HepG2 (cell line): ENCODE results near the gene PIK3CB. TPM values are rescaled to one million over a fixed set of nuclear protein-coding genes. Genes with fewer than 3 reads are reported as not detected.

Experiments
- DMTF1 ChIP-seq: sonication (generic); formaldehyde crosslinking; IDR thresholded peaks from 2 replicates; pipeline ENCODE4 v1.4.0; 2020; ENCODE audit warnings: mild to moderate bottlenecking, missing genetic modification reagents
- FOXK2 ChIP-seq: fragments of 450-650 bp; IDR thresholded peaks from 2 replicates; pipeline ENCODE4 v1.6.1; 2016
- MED1 ChIP-seq: sonication (generic); formaldehyde crosslinking; IDR thresholded peaks from 2 replicates; pipeline ENCODE4 v1.4.0; 2020; ENCODE audit warnings: missing genetic modification reagents
- NAIF1 ChIP-seq: sonication (generic); formaldehyde crosslinking; IDR thresholded peaks from 2 replicates; pipeline ENCODE4 v1.5.0; 2020; ENCODE audit warnings: mild to moderate bottlenecking, missing genetic modification reagents, borderline replicate concordance
- NFKB2 ChIP-seq: sonication (generic); formaldehyde crosslinking; IDR thresholded peaks from 2 replicates; pipeline ENCODE4 v1.4.0; 2020; ENCODE audit warnings: missing genetic modification reagents, borderline replicate concordance
- PITX1 ChIP-seq: sonication (generic); formaldehyde crosslinking; IDR thresholded peaks from 2 replicates; pipeline ENCODE4 v1.5.1; 2020; ENCODE audit warnings: mild to moderate bottlenecking, missing genetic modification reagents
- SIX1 ChIP-seq: sonication (generic); formaldehyde crosslinking; IDR thresholded peaks from 2 replicates; pipeline ENCODE4 v1.4.0; 2020; ENCODE audit warnings: missing genetic modification reagents, borderline replicate concordance
- SRF ChIP-seq: IDR thresholded peaks from 2 replicates; pipeline ENCODE4 v1.6.1; 2011; ENCODE audit warnings: mild to moderate bottlenecking, low read depth, low read length, moderate library complexity
- TEF ChIP-seq: sonication (generic); formaldehyde crosslinking; IDR thresholded peaks from 2 replicates; pipeline ENCODE4 v1.5.0; 2020; ENCODE audit warnings: missing genetic modification reagents
- ZNF329 ChIP-seq: sonication (generic); formaldehyde crosslinking; IDR thresholded peaks from 2 replicates; pipeline ENCODE4 v1.9.0; 2021; ENCODE audit warnings: low read depth, mild to moderate bottlenecking, missing genetic modification reagents
- ZNF337 ChIP-seq: sonication (generic); formaldehyde crosslinking; IDR thresholded peaks from 2 replicates; pipeline ENCODE4 v1.5.1; 2020; ENCODE audit warnings: missing genetic modification reagents, low read depth, mild to moderate bottlenecking, borderline replicate concordance
- ZNF616 ChIP-seq: sonication (generic); formaldehyde crosslinking; IDR thresholded peaks from 2 replicates; pipeline ENCODE4 v1.5.0; 2020; ENCODE audit warnings: low read depth, mild to moderate bottlenecking, missing genetic modification reagents
- ZNF761 ChIP-seq: sonication (generic); formaldehyde crosslinking; conservative IDR thresholded peaks from 2 replicates; pipeline ENCODE4 v1.4.0; 2020; ENCODE audit warnings: mild to moderate bottlenecking, missing genetic modification reagents
- polyA plus RNA-seq, 8 experiments: library from polyadenylated mRNA; depleted of rRNA in 3 of 8; stranded (reverse) in 7 of 8; unstranded in 1 of 8; fragments of >200 nt; fragmentation: Illumina TruSeq in 4 of 8; extraction: Trizol in 4 of 8; gene quantifications; 2 replicates each; pipeline versions ENCODE4 v1.2.1 to v1.2.3, GENCODE V29; 2011 to 2016; ENCODE audit warnings: low read depth in 4 of 8, missing spikeins in 1 of 8, mixed read lengths in 1 of 8; ENCODE audit not compliant: insufficient read depth in 1 of 8
- total RNA-seq, 5 experiments: library from RNA; depleted of rRNA; stranded (reverse); fragments of >200 nt; fragmentation: Illumina TruSeq; extraction: Trizol; gene quantifications; 2 replicates each; pipeline ENCODE4 v1.2.3, GENCODE V29; 2016; ENCODE audit warnings: low read depth in 1 of 5
- TF ChIP-seq, protein P1 (sequence below): sonication (generic); formaldehyde crosslinking; IDR thresholded peaks from 2 replicates; pipeline ENCODE4 v1.4.0; 2020; ENCODE audit warnings: missing genetic modification reagents
- TF ChIP-seq, protein P2 (sequence below): sonication (generic); formaldehyde crosslinking; conservative IDR thresholded peaks from 2 replicates; pipeline ENCODE4 v1.8.0; 2022; ENCODE audit warnings: missing genetic modification reagents

Gene PIK3CB
- total and polyA plus RNA-seq, 2 of the 13 experiments (the other 11 are each of a cell fraction or from before 2014, with no cell fraction given), result 6.6 to 18.7 TPM

DNA sequence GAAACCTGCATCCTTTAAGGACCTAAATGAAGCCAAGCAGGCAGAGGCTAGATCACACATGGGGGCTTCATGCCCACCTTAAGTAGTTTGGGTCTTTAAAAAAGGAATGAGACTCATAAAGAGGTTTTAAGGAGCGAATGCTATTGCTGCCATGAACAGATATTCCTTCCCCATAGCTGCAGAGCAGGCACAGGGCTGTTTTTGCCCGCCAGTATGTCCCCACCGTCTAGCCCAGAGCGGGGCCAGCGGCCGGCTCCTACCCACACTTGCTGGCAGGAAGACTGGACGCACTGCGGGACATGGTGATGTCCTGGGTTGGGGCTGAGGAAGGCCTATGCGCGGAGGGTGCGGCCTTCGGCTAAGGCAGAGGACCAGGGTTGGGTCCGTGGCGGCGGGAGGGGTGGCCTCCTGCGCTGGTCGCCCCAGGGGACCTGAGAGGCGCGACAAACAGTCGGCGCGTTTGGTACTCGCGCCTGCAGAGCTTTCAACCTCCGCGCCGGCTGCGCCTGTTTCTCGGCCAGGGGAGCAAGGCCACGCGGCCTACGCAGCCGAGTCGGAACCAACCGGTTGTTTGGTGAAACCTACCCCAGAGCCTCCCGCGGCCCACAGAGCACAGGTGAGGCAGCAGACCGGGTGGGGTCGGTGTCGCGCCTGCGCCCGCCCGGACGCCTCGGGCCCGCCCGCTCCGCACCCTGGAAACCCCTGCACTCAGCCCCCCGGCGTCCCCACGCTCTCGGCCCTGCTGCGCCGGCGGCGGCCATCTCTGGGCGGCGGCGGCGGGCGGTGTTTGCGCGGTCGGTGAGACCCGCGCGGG, 226.2 kb downstream of the PIK3CB start, which contains the start of gene FAIM (continued):
- TF ChIP-seq, protein P1, sequence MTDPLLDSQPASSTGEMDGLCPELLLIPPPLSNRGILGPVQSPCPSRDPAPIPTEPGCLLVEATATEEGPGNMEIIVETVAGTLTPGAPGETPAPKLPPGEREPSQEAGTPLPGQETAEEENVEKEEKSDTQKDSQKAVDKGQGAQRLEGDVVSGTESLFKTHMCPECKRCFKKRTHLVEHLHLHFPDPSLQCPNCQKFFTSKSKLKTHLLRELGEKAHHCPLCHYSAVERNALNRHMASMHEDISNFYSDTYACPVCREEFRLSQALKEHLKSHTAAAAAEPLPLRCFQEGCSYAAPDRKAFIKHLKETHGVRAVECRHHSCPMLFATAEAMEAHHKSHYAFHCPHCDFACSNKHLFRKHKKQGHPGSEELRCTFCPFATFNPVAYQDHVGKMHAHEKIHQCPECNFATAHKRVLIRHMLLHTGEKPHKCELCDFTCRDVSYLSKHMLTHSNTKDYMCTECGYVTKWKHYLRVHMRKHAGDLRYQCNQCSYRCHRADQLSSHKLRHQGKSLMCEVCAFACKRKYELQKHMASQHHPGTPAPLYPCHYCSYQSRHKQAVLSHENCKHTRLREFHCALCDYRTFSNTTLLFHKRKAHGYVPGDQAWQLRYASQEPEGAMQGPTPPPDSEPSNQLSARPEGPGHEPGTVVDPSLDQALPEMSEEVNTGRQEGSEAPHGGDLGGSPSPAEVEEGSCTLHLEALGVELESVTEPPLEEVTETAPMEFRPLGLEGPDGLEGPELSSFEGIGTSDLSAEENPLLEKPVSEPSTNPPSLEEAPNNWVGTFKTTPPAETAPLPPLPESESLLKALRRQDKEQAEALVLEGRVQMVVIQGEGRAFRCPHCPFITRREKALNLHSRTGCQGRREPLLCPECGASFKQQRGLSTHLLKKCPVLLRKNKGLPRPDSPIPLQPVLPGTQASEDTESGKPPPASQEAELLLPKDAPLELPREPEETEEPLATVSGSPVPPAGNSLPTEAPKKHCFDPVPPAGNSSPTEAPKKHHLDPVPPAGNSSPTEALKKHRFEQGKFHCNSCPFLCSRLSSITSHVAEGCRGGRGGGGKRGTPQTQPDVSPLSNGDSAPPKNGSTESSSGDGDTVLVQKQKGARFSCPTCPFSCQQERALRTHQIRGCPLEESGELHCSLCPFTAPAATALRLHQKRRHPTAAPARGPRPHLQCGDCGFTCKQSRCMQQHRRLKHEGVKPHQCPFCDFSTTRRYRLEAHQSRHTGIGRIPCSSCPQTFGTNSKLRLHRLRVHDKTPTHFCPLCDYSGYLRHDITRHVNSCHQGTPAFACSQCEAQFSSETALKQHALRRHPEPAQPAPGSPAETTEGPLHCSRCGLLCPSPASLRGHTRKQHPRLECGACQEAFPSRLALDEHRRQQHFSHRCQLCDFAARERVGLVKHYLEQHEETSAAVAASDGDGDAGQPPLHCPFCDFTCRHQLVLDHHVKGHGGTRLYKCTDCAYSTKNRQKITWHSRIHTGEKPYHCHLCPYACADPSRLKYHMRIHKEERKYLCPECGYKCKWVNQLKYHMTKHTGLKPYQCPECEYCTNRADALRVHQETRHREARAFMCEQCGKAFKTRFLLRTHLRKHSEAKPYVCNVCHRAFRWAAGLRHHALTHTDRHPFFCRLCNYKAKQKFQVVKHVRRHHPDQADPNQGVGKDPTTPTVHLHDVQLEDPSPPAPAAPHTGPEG (CRISPR knock-in tag), result peak; percentile 100
- TF ChIP-seq MED1 (CRISPR knock-in tag) (peak; percentile 52), PITX1 (CRISPR knock-in tag) (peak; percentile 53; the same call in 1 of the 2 replicates), ZNF761 (CRISPR knock-in tag) (no peak), ZNF616 (0 out of 2 replicates have a peak, but pooled peaks have one; percentile 57), ZNF329 (CRISPR knock-in tag) (peak; percentile 14; the same call in 1 of the 2 replicates), NAIF1 (CRISPR knock-in tag) (peak; percentile 43; the same call in 1 of the 2 replicates), DMTF1 (no peak), SIX1 (CRISPR knock-in tag) (no peak), ZNF337 (CRISPR knock-in tag) (no peak), FOXK2 (no peak), TEF (CRISPR knock-in tag) (no peak), SRF (no peak), NFKB2 (CRISPR knock-in tag) (peak; percentile 87; the same call in 1 of the 2 replicates)
- TF ChIP-seq, protein P2, sequence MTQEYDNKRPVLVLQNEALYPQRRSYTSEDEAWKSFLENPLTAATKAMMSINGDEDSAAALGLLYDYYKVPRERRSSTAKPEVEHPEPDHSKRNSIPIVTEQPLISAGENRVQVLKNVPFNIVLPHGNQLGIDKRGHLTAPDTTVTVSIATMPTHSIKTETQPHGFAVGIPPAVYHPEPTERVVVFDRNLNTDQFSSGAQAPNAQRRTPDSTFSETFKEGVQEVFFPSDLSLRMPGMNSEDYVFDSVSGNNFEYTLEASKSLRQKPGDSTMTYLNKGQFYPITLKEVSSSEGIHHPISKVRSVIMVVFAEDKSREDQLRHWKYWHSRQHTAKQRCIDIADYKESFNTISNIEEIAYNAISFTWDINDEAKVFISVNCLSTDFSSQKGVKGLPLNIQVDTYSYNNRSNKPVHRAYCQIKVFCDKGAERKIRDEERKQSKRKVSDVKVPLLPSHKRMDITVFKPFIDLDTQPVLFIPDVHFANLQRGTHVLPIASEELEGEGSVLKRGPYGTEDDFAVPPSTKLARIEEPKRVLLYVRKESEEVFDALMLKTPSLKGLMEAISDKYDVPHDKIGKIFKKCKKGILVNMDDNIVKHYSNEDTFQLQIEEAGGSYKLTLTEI (CRISPR knock-in tag), result no peak
